Ramos (cell line): ENCODE results near the gene ITPK1.

Experiments
- in situ Hi-C: fragments of 300-500 bp; cut with MboI; formaldehyde crosslinking; loops from one replicate; pipeline ENCODE4 v1.14.3; 2022; ENCODE audit warnings: low sequenced_read_pairs; ENCODE audit not compliant: unreplicated experiment

Gene ITPK1

GRCh38 chr14:93002049-93002448 is 113.7 kb downstream of the ITPK1 start:
- in situ Hi-C loops: no loop called here

GRCh38 chr14:92998946-92999345 is 116.8 kb downstream of the ITPK1 start:
- in situ Hi-C loops: no loop called here

- in situ Hi-C loops: no loop called here
These were observed 118.2 kb downstream of the ITPK1 start for GRCh38 chr14:92997343-92998061.

- in situ Hi-C loops: no loop called here
These were observed 120.1 kb downstream of the ITPK1 start for GRCh38 chr14:92995620-92996019.

- in situ Hi-C loops: no loop called here
These were observed 120.8 kb downstream of the ITPK1 start for GRCh38 chr14:92994942-92995341.

GRCh38 chr14:92994131-92994676 is 121.5 kb downstream of the ITPK1 start:
- in situ Hi-C loops: no loop called here

GRCh38 chr14:92993302-92993701 is 122.4 kb downstream of the ITPK1 start:
- in situ Hi-C loops: no loop called here

- in situ Hi-C loops: no loop called here
These were observed 124.2 kb downstream of the ITPK1 start for GRCh38 chr14:92991536-92991935.

GRCh38 chr14:92990456-92991430 is 125.0 kb downstream of the ITPK1 start:
- in situ Hi-C loops: no loop called here

- in situ Hi-C loops: no loop called here
These were observed 126.7 kb downstream of the ITPK1 start for GRCh38 chr14:92988786-92989755.

- in situ Hi-C loops: no loop called here
These were observed 127.8 kb downstream of the ITPK1 start for GRCh38 chr14:92987713-92988510.

- in situ Hi-C loops: no loop called here
These were observed 128.6 kb downstream of the ITPK1 start for GRCh38 chr14:92987148-92987570.

GRCh38 chr14:92986254-92987147 is 129.2 kb downstream of the ITPK1 start:
- in situ Hi-C loops: no loop called here

- in situ Hi-C loops: no loop called here
These were observed 130.2 kb downstream of the ITPK1 start for GRCh38 chr14:92985521-92985920.

GRCh38 chr14:92984896-92985295 is 130.8 kb downstream of the ITPK1 start:
- in situ Hi-C loops: no loop called here

- in situ Hi-C loops: no loop called here
These were observed 131.5 kb downstream of the ITPK1 start for GRCh38 chr14:92984082-92984788.

GRCh38 chr14:92982956-92983355 is 132.8 kb downstream of the ITPK1 start:
- in situ Hi-C loops: no loop called here
